C4-2B (cell line): Measurements from ENCODE around the gene ZNF682.

Experiments
- ZFX ChIP-seq: fragments of 450-650 bp; IDR thresholded peaks from 2 replicates; pipeline ENCODE4 v1.6.1; 2017
- TF ChIP-seq, protein P1 (sequence below): fragments of 450-650 bp; conservative IDR thresholded peaks from 2 replicates; pipeline ENCODE4 v1.5.1; 2017; ENCODE audit warnings: mild to moderate bottlenecking

DNA sequence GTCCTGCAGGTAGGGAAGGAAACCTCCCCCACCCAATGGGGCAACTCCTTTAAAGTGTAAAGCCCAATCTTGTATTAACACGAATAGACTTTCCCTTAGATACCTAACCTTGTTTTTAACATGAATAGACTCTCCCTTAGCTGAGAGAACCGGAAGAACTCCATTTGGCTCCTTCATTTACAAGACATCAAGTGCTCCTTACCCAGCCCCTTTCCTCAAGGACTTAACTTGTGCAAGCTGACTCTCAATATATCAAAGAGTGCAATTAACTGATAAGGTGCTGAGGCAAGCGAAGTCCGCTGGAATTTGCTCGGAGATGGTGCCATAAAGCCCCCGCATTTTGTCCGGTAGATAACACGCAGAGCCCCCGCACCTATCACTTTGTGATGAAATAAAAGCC is 28.6 kb upstream of the ZNF682 start:
- TF ChIP-seq, protein P1, sequence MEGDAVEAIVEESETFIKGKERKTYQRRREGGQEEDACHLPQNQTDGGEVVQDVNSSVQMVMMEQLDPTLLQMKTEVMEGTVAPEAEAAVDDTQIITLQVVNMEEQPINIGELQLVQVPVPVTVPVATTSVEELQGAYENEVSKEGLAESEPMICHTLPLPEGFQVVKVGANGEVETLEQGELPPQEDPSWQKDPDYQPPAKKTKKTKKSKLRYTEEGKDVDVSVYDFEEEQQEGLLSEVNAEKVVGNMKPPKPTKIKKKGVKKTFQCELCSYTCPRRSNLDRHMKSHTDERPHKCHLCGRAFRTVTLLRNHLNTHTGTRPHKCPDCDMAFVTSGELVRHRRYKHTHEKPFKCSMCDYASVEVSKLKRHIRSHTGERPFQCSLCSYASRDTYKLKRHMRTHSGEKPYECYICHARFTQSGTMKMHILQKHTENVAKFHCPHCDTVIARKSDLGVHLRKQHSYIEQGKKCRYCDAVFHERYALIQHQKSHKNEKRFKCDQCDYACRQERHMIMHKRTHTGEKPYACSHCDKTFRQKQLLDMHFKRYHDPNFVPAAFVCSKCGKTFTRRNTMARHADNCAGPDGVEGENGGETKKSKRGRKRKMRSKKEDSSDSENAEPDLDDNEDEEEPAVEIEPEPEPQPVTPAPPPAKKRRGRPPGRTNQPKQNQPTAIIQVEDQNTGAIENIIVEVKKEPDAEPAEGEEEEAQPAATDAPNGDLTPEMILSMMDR = no peak
- TF ChIP-seq ZFX = no peak
